ENCODE measurements around the gene CCNC. TPM values are rescaled to one million over a fixed set of nuclear protein-coding genes. Genes with fewer than 3 reads are reported as not detected.
"Not testable (repeated sequence)": the region's sequence is repeated elsewhere in the genome, so short reads cannot be mapped to it uniquely, and the experiment has no call there.

The CCNC gene
- total RNA-seq, 1 experiment from 2014 or later = 94.6 TPM

DNA sequence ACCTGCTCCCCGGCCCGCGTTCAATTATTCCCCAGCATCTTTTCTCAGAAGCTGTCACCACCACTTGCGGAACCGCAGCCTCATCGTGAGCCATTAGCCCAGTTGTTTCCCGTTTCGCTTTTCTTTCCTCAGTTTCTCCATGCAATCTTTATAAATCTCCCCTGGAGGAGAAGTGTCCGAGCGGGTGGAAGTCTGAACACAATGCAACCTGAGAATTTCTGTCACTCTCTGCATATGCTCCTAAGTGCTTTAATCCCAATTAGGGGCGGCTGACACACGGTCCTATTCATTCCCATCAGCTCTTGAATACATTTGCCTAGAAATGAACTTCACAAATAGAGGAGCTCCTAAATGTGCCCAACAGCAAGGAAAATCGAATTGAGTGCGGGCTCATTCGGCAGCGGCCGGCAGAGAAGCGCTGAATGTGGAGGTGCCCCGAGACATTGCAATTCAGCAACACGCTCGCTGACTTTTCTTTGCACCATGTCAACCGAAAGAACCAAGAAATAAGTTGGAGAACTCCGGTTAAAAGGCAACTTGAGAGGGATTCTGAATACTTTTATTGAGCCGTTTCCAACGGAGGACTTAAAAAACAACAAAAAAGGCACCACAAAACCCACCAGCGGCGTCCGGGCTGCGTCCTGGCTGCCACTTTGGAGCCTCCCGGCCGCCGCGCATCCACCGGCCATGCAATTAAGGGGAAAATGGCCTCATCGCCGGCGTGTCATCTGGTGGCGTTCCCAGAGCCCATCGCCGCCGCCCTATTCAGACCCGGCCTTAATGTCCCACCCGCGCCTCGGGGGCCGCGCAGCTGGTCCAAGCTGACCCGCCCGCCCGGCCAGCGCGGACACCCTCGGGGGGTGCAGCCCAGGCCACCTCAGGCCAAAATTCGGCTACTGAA lies 34.3 kb upstream of the CCNC start:
- no TSS peak for BruUV-seq (replicated peaks)
- no peaks in the 10 kb centered on the region for H3K36me3 ChIP-seq (ENCODE audit: control insufficient read depth, insufficient read depth, low read length)
- Mint-ChIP-seq H3K4me1 (ENCODE audit: low read depth, unreplicated experiment) (no peaks in the 10 kb centered on the region), H3K9me3 (ENCODE audit: unreplicated experiment) (no peaks in the 10 kb centered on the region), H3K4me3 (ENCODE audit: unreplicated experiment) (peak overlapping the region; percentile 57), H3K36me3 (ENCODE audit: insufficient read depth, unreplicated experiment) (no peaks in the 10 kb centered on the region), H3K27me3 (ENCODE audit: insufficient read depth, unreplicated experiment) (peaks cover 38% of the 10 kb centered on the region), H3K27ac (ENCODE audit: unreplicated experiment) (no peak overlapping the region)
- TF ChIP-seq CTCF (IDR thresholded peaks at IDR 0.05; ENCODE audit: insufficient read depth in 1 of 2, low read depth in 1 of 2, low read length in 1 of 2, severe bottlenecking in 1 of 2, unreplicated experiment in 1 of 2) = no peak
- ChIA-PET POLR2A (no interaction called here), CTCF (no interaction called here)
- no peak for DNase-seq
- peak overlapping the region; percentile 26; the same call in 1 of the 2 replicates for H3K4me3 ChIP-seq (ENCODE audit: low read depth, low read length)
- intact Hi-C loops (cut with micrococcal nuclease; ENCODE audit: unreplicated experiment) = no loop called here
- H3K4me1 ChIP-seq = no peaks in the 10 kb centered on the region
- H3K27me3 ChIP-seq (replicated peaks; ENCODE audit: control insufficient read depth, insufficient read depth, low read length) = peaks cover 1% of the 10 kb centered on the region
- no peaks in the 10 kb centered on the region for H3K9me3 ChIP-seq

GRCh38 chr6:99594696-99595095 lies 26.2 kb upstream of the CCNC start:
- H3K27me3 ChIP-seq (replicated peaks; ENCODE audit: control insufficient read depth, insufficient read depth, low read length); H3K4me1 ChIP-seq; CTCF ChIA-PET; BruUV-seq (replicated peaks); H3K27ac Mint-ChIP-seq (ENCODE audit: unreplicated experiment); H3K4me3 Mint-ChIP-seq (ENCODE audit: unreplicated experiment); POLR2A ChIA-PET; H3K4me1 Mint-ChIP-seq (ENCODE audit: low read depth, unreplicated experiment); H3K36me3 Mint-ChIP-seq (ENCODE audit: insufficient read depth, unreplicated experiment); intact Hi-C loops (cut with micrococcal nuclease; ENCODE audit: unreplicated experiment); DNase-seq; H3K36me3 ChIP-seq (ENCODE audit: control insufficient read depth, insufficient read depth, low read length); H3K9me3 Mint-ChIP-seq (ENCODE audit: unreplicated experiment); H3K9me3 ChIP-seq; H3K4me3 ChIP-seq (ENCODE audit: low read depth, low read length): not testable (repeated sequence)
- peaks cover 35% of the 10 kb centered on the region for H3K27me3 Mint-ChIP-seq (ENCODE audit: insufficient read depth, unreplicated experiment)

- no peaks in the 10 kb centered on the region for H3K36me3 ChIP-seq (ENCODE audit: control insufficient read depth, insufficient read depth, low read length)
- peaks cover 2% of the 10 kb centered on the region; the same call in 1 of the 2 replicates for H3K27me3 ChIP-seq (replicated peaks; ENCODE audit: control insufficient read depth, insufficient read depth, low read length)
- H3K4me1 Mint-ChIP-seq (ENCODE audit: low read depth, unreplicated experiment) = no peaks in the 10 kb centered on the region
- no peaks in the 10 kb centered on the region for H3K4me1 ChIP-seq
- no TSS peak for BruUV-seq (replicated peaks)
- H3K9me3 Mint-ChIP-seq (ENCODE audit: unreplicated experiment) = no peaks in the 10 kb centered on the region
- no peak overlapping the region for H3K27ac Mint-ChIP-seq (ENCODE audit: unreplicated experiment)
- TF ChIP-seq CTCF (IDR thresholded peaks at IDR 0.05; ENCODE audit: insufficient read depth in 1 of 2, low read depth in 1 of 2, low read length in 1 of 2, severe bottlenecking in 1 of 2, unreplicated experiment in 1 of 2) = no peak
- H3K27me3 Mint-ChIP-seq (ENCODE audit: insufficient read depth, unreplicated experiment) = peaks cover 32% of the 10 kb centered on the region
- intact Hi-C loops (cut with micrococcal nuclease; ENCODE audit: unreplicated experiment) = no loop called here
- no peak for DNase-seq
- H3K4me3 ChIP-seq (ENCODE audit: low read depth, low read length) = no peak overlapping the region
- no peaks in the 10 kb centered on the region for H3K36me3 Mint-ChIP-seq (ENCODE audit: insufficient read depth, unreplicated experiment)
- H3K9me3 ChIP-seq = no peaks in the 10 kb centered on the region
- no peak overlapping the region for H3K4me3 Mint-ChIP-seq (ENCODE audit: unreplicated experiment)
- ChIA-PET CTCF (no interaction called here), POLR2A (no interaction called here)
Observed at GRCh38 chr6:99592900-99593299, 24.4 kb upstream of the CCNC start.

Measured in Caco-2 (cell line).